Lung (tissue), 12 donors: ENCODE results near the gene COL13A1. TPM values are rescaled to one million over a fixed set of nuclear protein-coding genes. Genes with fewer than 3 reads are reported as not detected.

Experiments
- ATAC-seq: fragments of 200-7000 bp; cut with Tn5 transposase; one replicate; pipeline ENCODE4 v1.9.1; 2020; ENCODE audit warnings: moderate number of reproducible peaks; ENCODE audit not compliant: insufficient read depth, low FRiP score
- DNase-seq, 3 donors: peaks; one replicate each; pipeline ENCODE4 v3.0.0-alpha.2; 2013 to 2017
- H3K27ac ChIP-seq, 2 donors: one replicate each; pipeline ENCODE4 v1.5.1; 2013; ENCODE audit warnings: mild to moderate bottlenecking in 2 of 2, moderate library complexity in 2 of 2, control low read depth in 1 of 2, inconsistent platforms in 1 of 2, low read depth in 1 of 2, low read length in 1 of 2
- H3K27me3 ChIP-seq, 3 donors: one replicate each; pipeline ENCODE4 v1.5.1; 2013; ENCODE audit warnings: low read length in 2 of 3; ENCODE audit not compliant: control insufficient read depth in 3 of 3, insufficient read depth in 3 of 3
- H3K36me3 ChIP-seq, 4 donors: one replicate each; pipeline ENCODE4 v1.5.1; 2013; ENCODE audit warnings: low read length in 4 of 4, mild to moderate bottlenecking in 1 of 4, moderate library complexity in 1 of 4; ENCODE audit not compliant: control insufficient read depth in 4 of 4, insufficient read depth in 4 of 4
- H3K4me1 ChIP-seq, 5 donors: one replicate each; pipeline ENCODE4 v1.5.1; 2013; ENCODE audit warnings: low read length in 5 of 5, mild to moderate bottlenecking in 2 of 5, moderate library complexity in 1 of 5; ENCODE audit not compliant: control insufficient read depth in 5 of 5, insufficient read depth in 5 of 5
- H3K4me3 ChIP-seq: one replicate; pipeline ENCODE4 v1.5.1; 2013; ENCODE audit warnings: mild to moderate bottlenecking, control low read depth, moderate library complexity
- H3K9ac ChIP-seq, 2 donors: one replicate each; pipeline ENCODE4 v1.5.1; 2013; ENCODE audit warnings: low read length in 2 of 2, control low read depth in 1 of 2; ENCODE audit not compliant: insufficient read depth in 1 of 2
- H3K9me3 ChIP-seq, 4 donors: one replicate each; pipeline ENCODE4 v1.5.1; 2013; ENCODE audit warnings: low read length in 3 of 4, mild to moderate bottlenecking in 1 of 4, moderate library complexity in 1 of 4; ENCODE audit not compliant: control insufficient read depth in 4 of 4, insufficient read depth in 3 of 4
- WGBS, 2 donors: extraction: QIAGEN DNeasy Blood & Tissue Kit; methylation state at CpG; one replicate each; pipeline ENCODE4 v1.1.7; 2013; 5-methylcytosine and 5-hydroxymethylcytosine counted together
- polyA plus RNA-seq, 2 donors: library from polyadenylated mRNA; stranded (reverse); fragments of 200-250 nt; gene quantifications; one replicate each; pipeline ENCODE4 v1.2.1, GENCODE V29; 2013
- total RNA-seq, 2 donors: library from RNA; depleted of rRNA in 1 of 2; stranded (reverse); fragments of >200 nt in 1 of 2; gene quantifications; one replicate each; pipeline ENCODE4 v1.2.1, GENCODE V29; 2014 to 2021
- TF ChIP-seq, protein P1 (sequence below): IDR thresholded peaks from 2 replicates; pipeline ENCODE4 v1.5.1; 2012; ENCODE audit warnings: mild to moderate bottlenecking; ENCODE audit errors: control extremely low read depth, extremely low read depth
- donor health status: control.
- donor health status: control.
- donor health status: Bipolar disorder and iron deficiency.
- donor health status: healthy.
- donor health status: DM: yes; HTN: yes; CAD: no.

Gene COL13A1
- total and polyA plus RNA-seq, 4 donors, result 2.7 to 42.1 (median 5.6) TPM

DNA sequence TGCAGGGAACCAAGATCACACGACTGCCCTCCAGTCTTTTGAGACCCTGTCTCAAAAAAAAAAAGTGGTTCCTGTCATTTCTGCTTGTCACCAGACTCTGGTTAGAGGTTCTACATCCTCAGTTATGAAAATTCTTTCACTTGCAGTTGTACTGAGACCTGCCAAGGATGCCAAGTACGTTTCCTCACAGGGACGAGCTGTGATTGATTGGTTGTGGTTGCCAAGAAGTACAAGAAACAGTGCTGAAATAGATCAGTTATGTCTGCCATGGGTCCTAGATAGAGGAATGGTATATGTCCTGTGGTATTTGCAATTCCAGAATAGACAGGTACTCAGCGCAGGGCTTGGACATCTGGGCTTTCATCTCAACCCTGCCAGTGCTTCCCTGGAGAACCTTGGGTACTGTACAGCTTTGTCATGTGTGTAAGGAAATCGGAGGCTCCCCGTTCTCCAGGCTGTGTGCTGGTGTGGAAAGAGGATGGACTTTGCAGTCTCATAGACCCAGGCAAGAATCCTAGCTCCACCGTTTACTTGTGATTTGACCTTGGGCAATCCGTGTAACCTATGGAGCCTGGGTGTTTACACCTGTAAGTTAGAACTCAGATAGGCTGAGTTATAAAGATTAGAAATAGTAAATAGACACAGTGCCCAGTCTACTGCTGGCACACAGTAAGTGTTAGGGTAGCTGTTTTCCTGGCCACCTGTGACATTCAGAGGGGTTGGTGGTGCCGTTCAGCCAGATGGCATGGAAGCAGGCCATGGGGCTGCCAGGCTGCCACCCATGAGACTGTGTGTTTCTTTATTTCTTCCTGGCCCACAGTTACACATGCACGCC lies 53.0 kb downstream of the COL13A1 start:
- TF ChIP-seq, protein P1, sequence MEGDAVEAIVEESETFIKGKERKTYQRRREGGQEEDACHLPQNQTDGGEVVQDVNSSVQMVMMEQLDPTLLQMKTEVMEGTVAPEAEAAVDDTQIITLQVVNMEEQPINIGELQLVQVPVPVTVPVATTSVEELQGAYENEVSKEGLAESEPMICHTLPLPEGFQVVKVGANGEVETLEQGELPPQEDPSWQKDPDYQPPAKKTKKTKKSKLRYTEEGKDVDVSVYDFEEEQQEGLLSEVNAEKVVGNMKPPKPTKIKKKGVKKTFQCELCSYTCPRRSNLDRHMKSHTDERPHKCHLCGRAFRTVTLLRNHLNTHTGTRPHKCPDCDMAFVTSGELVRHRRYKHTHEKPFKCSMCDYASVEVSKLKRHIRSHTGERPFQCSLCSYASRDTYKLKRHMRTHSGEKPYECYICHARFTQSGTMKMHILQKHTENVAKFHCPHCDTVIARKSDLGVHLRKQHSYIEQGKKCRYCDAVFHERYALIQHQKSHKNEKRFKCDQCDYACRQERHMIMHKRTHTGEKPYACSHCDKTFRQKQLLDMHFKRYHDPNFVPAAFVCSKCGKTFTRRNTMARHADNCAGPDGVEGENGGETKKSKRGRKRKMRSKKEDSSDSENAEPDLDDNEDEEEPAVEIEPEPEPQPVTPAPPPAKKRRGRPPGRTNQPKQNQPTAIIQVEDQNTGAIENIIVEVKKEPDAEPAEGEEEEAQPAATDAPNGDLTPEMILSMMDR, result no peak
- Histone ChIP-seq H3K27me3 (no peaks in the 10 kb centered on the region), H3K9me3 (no peaks in the 10 kb centered on the region), H3K4me1 (peaks cover 0 to 14% (median 0%) of the 10 kb centered on the region in 5 donors), H3K36me3 (no peaks in the 10 kb centered on the region), H3K27ac (no peak overlapping the region), H3K9ac (no peak overlapping the region), H3K4me3 (no peak overlapping the region)
- ATAC-seq, result no peak
- DNase-seq, result no peak
- 74 to 83% methylated on average over 10 of the region's 10 CpGs for WGBS, 2 donors

DNA sequence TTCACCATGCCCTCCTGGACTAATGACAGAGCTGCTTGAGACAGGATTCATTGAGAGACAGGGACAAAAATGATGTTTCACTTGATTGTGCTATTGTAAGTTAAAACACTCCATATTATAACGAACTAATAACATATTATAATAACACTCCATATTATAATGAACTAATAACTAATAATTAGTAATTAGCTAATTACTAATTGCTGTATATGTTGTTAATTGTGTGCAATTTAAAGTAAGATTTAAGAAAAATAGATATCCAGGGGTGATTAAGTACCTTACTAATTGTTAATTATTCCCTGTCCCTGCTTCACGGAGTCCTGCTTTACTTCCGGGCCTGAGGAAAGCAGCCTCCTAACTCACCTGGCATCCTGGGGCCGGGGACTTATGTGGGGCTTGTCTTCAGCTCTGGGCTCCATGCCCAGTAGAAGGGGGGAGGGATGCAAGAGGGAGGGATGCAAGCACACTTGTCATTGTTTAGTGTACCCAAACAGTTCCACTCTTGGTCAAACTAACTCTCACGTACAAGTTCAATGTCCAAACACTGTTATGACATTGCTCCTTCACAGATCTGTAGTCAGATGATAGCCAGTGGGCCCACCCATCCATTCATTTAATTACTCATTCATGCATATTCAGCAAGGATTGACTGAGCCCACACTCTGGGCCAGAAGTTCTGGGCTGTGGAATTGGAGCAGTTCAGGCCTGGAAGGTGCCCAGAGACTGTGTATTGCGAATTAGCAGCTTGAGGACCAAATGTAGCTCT lies 53.8 kb downstream of the COL13A1 start:
- H3K27me3 ChIP-seq, result no peaks in the 10 kb centered on the region
- H3K4me3 ChIP-seq, result no peak overlapping the region
- 64 to 74% methylated on average over 6 of the region's 6 CpGs for WGBS, 2 donors
- H3K9ac ChIP-seq, result no peak overlapping the region
- H3K9me3 ChIP-seq, result no peaks in the 10 kb centered on the region
- H3K4me1 ChIP-seq, result peaks cover 0 to 13% (median 0%) of the 10 kb centered on the region in 5 donors
- no peaks in the 10 kb centered on the region for H3K36me3 ChIP-seq
- TF ChIP-seq, protein P1, result no peak
- DNase-seq (peak in 2 of 3 donors; percentile 39 to 51), ATAC-seq (no peak)
- no peak overlapping the region for H3K27ac ChIP-seq

DNA sequence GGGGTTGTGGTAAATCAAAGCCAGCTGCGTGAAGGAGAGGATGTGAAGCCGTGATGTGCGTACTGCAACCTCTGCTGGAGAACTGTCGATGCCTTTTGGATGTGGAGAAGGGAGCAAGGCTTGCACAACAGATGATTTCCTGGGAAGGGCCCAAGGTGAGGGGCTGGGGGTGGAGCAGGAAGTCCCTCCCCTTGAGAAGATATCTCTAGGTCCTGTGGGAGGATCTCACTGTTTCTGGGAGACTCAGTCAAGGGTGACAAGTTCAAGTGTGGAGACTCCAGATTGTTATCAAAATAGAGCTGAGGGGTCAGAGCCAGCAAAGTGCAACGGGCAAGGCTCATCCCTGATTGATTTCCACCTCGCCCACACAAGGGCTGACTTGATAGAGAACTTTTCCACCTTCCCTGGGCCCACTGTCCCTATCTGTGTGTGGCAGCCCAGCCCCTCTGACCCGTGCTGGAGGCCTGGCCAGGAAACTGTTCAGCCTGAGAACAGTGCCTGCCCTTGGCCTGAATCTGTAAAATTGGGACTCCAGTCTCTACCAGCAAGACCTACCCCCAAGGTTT lies 55.0 kb downstream of the COL13A1 start:
- TF ChIP-seq, protein P1, result no peak
- DNase-seq (no peak), ATAC-seq (no peak)
- H3K36me3 ChIP-seq, result no peaks in the 10 kb centered on the region
- peaks cover 0 to 4% (median 0%) of the 10 kb centered on the region in 5 donors for H3K4me1 ChIP-seq
- H3K9ac ChIP-seq, result no peak overlapping the region
- WGBS, 2 donors, result 69 to 83% methylated on average over 7 of the region's 7 CpGs
- no peaks in the 10 kb centered on the region for H3K27me3 ChIP-seq
- H3K9me3 ChIP-seq, result no peaks in the 10 kb centered on the region
- no peak overlapping the region for H3K4me3 ChIP-seq
- H3K27ac ChIP-seq, result no peak overlapping the region
